DND-41 (cell line): ENCODE results near the gene SBDS.

Experiments used
- ATAC-seq: fragments of 200-7000 bp; cut with Tn5 transposase; 3 replicates; pipeline ENCODE4 v1.9.1; 2021; ENCODE audit warnings: low read depth; ENCODE audit not compliant: insufficient read depth
- DNase-seq: peaks from one replicate; pipeline ENCODE4 v3.0.0-alpha.2; 2020
- H2AFZ ChIP-seq: 2 replicates; pipeline ENCODE4 v1.6.0; 2012; ENCODE audit warnings: low read depth, low read length
- H3K27ac ChIP-seq: 2 replicates; pipeline ENCODE4 v1.5.1; 2012; ENCODE audit warnings: low read length, inconsistent platforms
- H3K27me3 ChIP-seq: fragments of 200-600 bp; sonication (generic); 2 replicates; pipeline ENCODE4 v1.6.0; 2012; ENCODE audit warnings: low read length, mild to moderate bottlenecking, inconsistent platforms; ENCODE audit not compliant: insufficient read depth, poor library complexity
- H3K36me3 ChIP-seq: 2 replicates; pipeline ENCODE4 v1.5.1; 2012; ENCODE audit warnings: low read length, inconsistent platforms; ENCODE audit not compliant: insufficient read depth
- H3K4me1 ChIP-seq: 2 replicates; pipeline ENCODE4 v1.5.1; 2012; ENCODE audit warnings: mild to moderate bottlenecking, low read length; ENCODE audit not compliant: insufficient read depth
- H3K4me2 ChIP-seq: 2 replicates; pipeline ENCODE4 v1.6.0; 2012; ENCODE audit warnings: mild to moderate bottlenecking, moderate library complexity, low read length, inconsistent platforms; ENCODE audit not compliant: insufficient read depth
- H3K4me3 ChIP-seq, 2 experiments: fragments of 200-600 bp in 1 of 2; shearing (Covaris generic) in 1 of 2; 2 replicates each; pipeline ENCODE4 v1.5.1; 2012 to 2016; ENCODE audit warnings: inconsistent platforms in 2 of 2, low read length in 2 of 2, mild to moderate bottlenecking in 2 of 2, low read depth in 1 of 2, moderate library complexity in 1 of 2
- H3K79me2 ChIP-seq: 2 replicates; pipeline ENCODE4 v1.6.0; 2012; ENCODE audit warnings: low read length, inconsistent platforms; ENCODE audit not compliant: insufficient read depth
- H3K9ac ChIP-seq: 2 replicates; pipeline ENCODE4 v1.6.0; 2012; ENCODE audit warnings: low read depth, mild to moderate bottlenecking, inconsistent platforms, low read length, moderate library complexity
- H3K9me3 ChIP-seq: 2 replicates; pipeline ENCODE4 v1.5.1; 2012; ENCODE audit warnings: low read length, moderate library complexity, mild to moderate bottlenecking, inconsistent platforms; ENCODE audit not compliant: insufficient read depth, severe bottlenecking
- H4K20me1 ChIP-seq: 2 replicates; pipeline ENCODE4 v1.6.0; 2012; ENCODE audit warnings: low read length; ENCODE audit not compliant: insufficient read depth
- EZH2 ChIP-seq: IDR thresholded peaks from 3 replicates; pipeline ENCODE4 v1.6.1; 2012; ENCODE audit warnings: borderline replicate concordance, low read depth, mild to moderate bottlenecking, moderate library complexity, low read length, inconsistent platforms; ENCODE audit not compliant: severe bottlenecking
- TF ChIP-seq, protein P1 (sequence below): IDR thresholded peaks from 2 replicates; pipeline ENCODE4 v1.5.1; 2012; ENCODE audit warnings: borderline replicate concordance, low read length, moderate library complexity, mild to moderate bottlenecking; ENCODE audit not compliant: poor library complexity, severe bottlenecking; ENCODE audit errors: extremely low read depth

SBDS gene

GRCh38 chr7:66964411-66964810 is 31.0 kb downstream of the SBDS start:
- H3K9ac ChIP-seq, result no peak overlapping the region
- H3K36me3 ChIP-seq, result no peaks in the 10 kb centered on the region
- DNase-seq (no peak), ATAC-seq (no peak)
- H2AFZ ChIP-seq, result no peak overlapping the region
- no peaks in the 10 kb centered on the region for H3K27me3 ChIP-seq
- H3K4me3 ChIP-seq, result no peak overlapping the region
- H3K27ac ChIP-seq, result no peak overlapping the region
- no peak for TF ChIP-seq EZH2
- TF ChIP-seq, protein P1, sequence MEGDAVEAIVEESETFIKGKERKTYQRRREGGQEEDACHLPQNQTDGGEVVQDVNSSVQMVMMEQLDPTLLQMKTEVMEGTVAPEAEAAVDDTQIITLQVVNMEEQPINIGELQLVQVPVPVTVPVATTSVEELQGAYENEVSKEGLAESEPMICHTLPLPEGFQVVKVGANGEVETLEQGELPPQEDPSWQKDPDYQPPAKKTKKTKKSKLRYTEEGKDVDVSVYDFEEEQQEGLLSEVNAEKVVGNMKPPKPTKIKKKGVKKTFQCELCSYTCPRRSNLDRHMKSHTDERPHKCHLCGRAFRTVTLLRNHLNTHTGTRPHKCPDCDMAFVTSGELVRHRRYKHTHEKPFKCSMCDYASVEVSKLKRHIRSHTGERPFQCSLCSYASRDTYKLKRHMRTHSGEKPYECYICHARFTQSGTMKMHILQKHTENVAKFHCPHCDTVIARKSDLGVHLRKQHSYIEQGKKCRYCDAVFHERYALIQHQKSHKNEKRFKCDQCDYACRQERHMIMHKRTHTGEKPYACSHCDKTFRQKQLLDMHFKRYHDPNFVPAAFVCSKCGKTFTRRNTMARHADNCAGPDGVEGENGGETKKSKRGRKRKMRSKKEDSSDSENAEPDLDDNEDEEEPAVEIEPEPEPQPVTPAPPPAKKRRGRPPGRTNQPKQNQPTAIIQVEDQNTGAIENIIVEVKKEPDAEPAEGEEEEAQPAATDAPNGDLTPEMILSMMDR, result no peak
- H4K20me1 ChIP-seq, result no peaks in the 10 kb centered on the region
- no peak overlapping the region for H3K4me2 ChIP-seq
- no peaks in the 10 kb centered on the region for H3K9me3 ChIP-seq
- H3K79me2 ChIP-seq, result no peaks in the 10 kb centered on the region
- no peaks in the 10 kb centered on the region for H3K4me1 ChIP-seq

DNA sequence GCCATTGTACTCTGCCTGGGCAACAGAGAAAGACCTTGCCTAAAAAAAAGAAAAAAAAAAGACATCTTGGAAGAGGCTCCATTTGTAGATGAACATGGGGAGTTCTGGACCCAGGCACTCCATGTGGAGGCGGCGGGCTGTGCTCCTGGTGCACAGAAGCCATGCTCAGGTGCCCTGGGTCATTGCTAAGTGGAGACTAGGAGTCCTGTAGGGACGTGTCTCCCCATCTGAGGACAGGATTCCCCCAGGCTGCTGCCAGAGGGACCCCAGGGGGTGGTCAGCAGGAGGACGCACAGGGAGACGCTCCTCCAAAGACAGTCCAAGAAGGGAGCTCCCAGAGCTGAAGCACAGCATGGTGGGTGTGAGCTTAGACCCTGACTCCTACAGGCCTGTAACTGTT is 34.3 kb downstream of the SBDS start:
- TF ChIP-seq EZH2, result no peak
- Histone ChIP-seq H3K9me3 (no peaks in the 10 kb centered on the region), H4K20me1 (0 out of 2 replicates have a peak, but pooled peaks cover 4% of the 10 kb centered on the region), H3K4me1 (no peaks in the 10 kb centered on the region), H3K36me3 (peaks cover 28% of the 10 kb centered on the region), H3K4me3 (no peak overlapping the region), H3K79me2 (no peaks in the 10 kb centered on the region), H2AFZ (no peak overlapping the region), H3K27ac (no peak overlapping the region), H3K4me2 (no peak overlapping the region), H3K27me3 (no peaks in the 10 kb centered on the region), H3K9ac (no peak overlapping the region)
- DNase-seq, result no peak
- peak; percentile 32; the same call in 1 of the 3 replicates for ATAC-seq

DNA sequence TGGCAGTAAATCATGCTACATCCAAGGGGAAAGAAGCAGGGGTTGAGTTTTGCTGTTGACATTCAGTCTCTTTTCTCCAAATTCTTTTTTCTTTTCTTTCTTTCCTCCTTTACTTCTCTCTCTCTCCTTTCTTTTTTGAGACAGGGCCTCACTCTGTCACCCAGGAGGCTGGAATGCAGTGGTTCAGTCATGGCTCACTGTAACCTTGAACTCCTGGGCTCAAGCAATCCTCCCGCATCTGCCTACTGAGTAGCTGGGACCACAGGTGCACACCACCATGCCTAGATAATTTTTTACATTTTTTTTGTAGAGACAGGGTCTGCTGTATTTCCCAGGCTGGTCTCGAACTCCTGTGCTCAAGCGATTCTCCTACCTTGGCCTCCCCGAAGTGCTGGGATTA is 35.2 kb downstream of the SBDS start:
- Histone ChIP-seq H3K79me2 (no peaks in the 10 kb centered on the region), H3K9ac (no peak overlapping the region), H3K27me3 (no peaks in the 10 kb centered on the region), H3K4me3 (no peak overlapping the region), H3K4me1 (no peaks in the 10 kb centered on the region), H3K9me3 (no peaks in the 10 kb centered on the region), H3K36me3 (peaks cover 37% of the 10 kb centered on the region), H3K27ac (no peak overlapping the region), H3K4me2 (no peak overlapping the region), H2AFZ (no peak overlapping the region), H4K20me1 (0 out of 2 replicates have a peak, but pooled peaks cover 4% of the 10 kb centered on the region)
- no peak for TF ChIP-seq EZH2
- TF ChIP-seq, protein P1, result no peak
- no peak for DNase-seq
- no peak for ATAC-seq

GRCh38 chr7:66958538-66959350 is 36.6 kb downstream of the SBDS start:
- H3K4me3 ChIP-seq, result no peak overlapping the region
- TF ChIP-seq, protein P1, result no peak
- TF ChIP-seq EZH2, result no peak
- no peaks in the 10 kb centered on the region for H3K27me3 ChIP-seq
- H3K9me3 ChIP-seq, result no peaks in the 10 kb centered on the region
- H3K4me2 ChIP-seq, result no peak overlapping the region
- H3K9ac ChIP-seq, result no peak overlapping the region
- 0 out of 2 replicates have a peak, but pooled peaks cover 4% of the 10 kb centered on the region for H4K20me1 ChIP-seq
- ATAC-seq, result no peak
- no peak overlapping the region for H2AFZ ChIP-seq
- H3K36me3 ChIP-seq, result peaks cover 47% of the 10 kb centered on the region
- DNase-seq, result no peak
- H3K79me2 ChIP-seq, result no peaks in the 10 kb centered on the region
- H3K27ac ChIP-seq, result no peak overlapping the region
- no peaks in the 10 kb centered on the region for H3K4me1 ChIP-seq
